PC-3 (cell line): ENCODE measurements around the gene DTNB. TPM values are rescaled to one million over a fixed set of nuclear protein-coding genes. Genes with fewer than 3 reads are reported as not detected.

Source experiments
- ATAC-seq: fragments of 200-7000 bp; cut with Tn5 transposase; 2 replicates; pipeline ENCODE4 v1.9.1; 2020; ENCODE audit warnings: mild to moderate bottlenecking, moderate library complexity
- BruUV-seq: library from RNA; stranded (reverse); fragments of 400-500 nt; replicated peaks from 2 replicates; lab custom pipeline; 2021; lab: Mats Ljungman, UMichigan
- CTCF ChIA-PET: fragments of 300-600 bp; sonication (Branson Sonifier 250); formaldehyde crosslinking; loops from one replicate; lab custom pipeline; 2022; ENCODE audit warnings: antibody characterized with exemption; lab: Charles Lee
- POLR2A ChIA-PET: fragments of 300-600 bp; sonication (Branson Sonifier 250); formaldehyde crosslinking; loops from one replicate; lab custom pipeline; 2022; ENCODE audit warnings: antibody characterized with exemption; ENCODE audit not compliant: unreplicated experiment; lab: Charles Lee
- DNase-seq: peaks from one replicate; pipeline ENCODE4 v3.0.0-alpha.2; 2015
- H2AFZ ChIP-seq: fragments of 300-600 bp; sonication (generic); 2 replicates; pipeline ENCODE4 v1.6.0; 2016; ENCODE audit warnings: antibody characterized with exemption, low read length
- H3F3A ChIP-seq: fragments of 300-600 bp; sonication (generic); one replicate; pipeline ENCODE4 v1.6.0; 2017; ENCODE audit warnings: antibody characterized with exemption, low read length, control low read depth, mild to moderate bottlenecking; ENCODE audit not compliant: unreplicated experiment
- H3K27ac ChIP-seq: fragments of 300-600 bp; sonication (generic); 2 replicates; pipeline ENCODE4 v1.5.1; 2016; ENCODE audit warnings: mild to moderate bottlenecking, low read length
- H3K27me3 ChIP-seq: fragments of 300-600 bp; sonication (generic); 2 replicates; pipeline ENCODE4 v1.6.1; 2016; ENCODE audit warnings: low read length, mixed read lengths
- H3K36me3 ChIP-seq: fragments of 300-600 bp; sonication (generic); 2 replicates; pipeline ENCODE4 v1.6.1; 2016; ENCODE audit warnings: low read depth, mixed run types, low read length, mixed read lengths
- H3K4me1 ChIP-seq: fragments of 300-600 bp; sonication (generic); 2 replicates; pipeline ENCODE4 v1.5.1; 2016; ENCODE audit warnings: low read length; ENCODE audit not compliant: insufficient read depth
- H3K4me2 ChIP-seq: fragments of 300-600 bp; sonication (generic); 2 replicates; pipeline ENCODE4 v1.6.0; 2016; ENCODE audit warnings: low read length
- H3K4me3 ChIP-seq: fragments of 300-600 bp; sonication (generic); 2 replicates; pipeline ENCODE4 v1.5.1; 2016; ENCODE audit warnings: mild to moderate bottlenecking, low read length, mixed read lengths
- H3K79me2 ChIP-seq: fragments of 300-600 bp; sonication (generic); 2 replicates; pipeline ENCODE4 v1.6.1; 2017; ENCODE audit warnings: low read length, mixed read lengths
- H3K9ac ChIP-seq: fragments of 300-600 bp; sonication (generic); 2 replicates; pipeline ENCODE4 v1.6.0; 2016; ENCODE audit warnings: mild to moderate bottlenecking, low read length
- H3K9me2 ChIP-seq: fragments of 300-600 bp; sonication (generic); replicated peaks from 2 replicates; pipeline ENCODE4 v1.6.1; 2016; ENCODE audit warnings: mixed run types, low read length, mixed read lengths
- H3K9me3 ChIP-seq: fragments of 300-600 bp; sonication (generic); 2 replicates; pipeline ENCODE4 v1.6.1; 2016; ENCODE audit warnings: low read length, mixed read lengths
- H4K20me1 ChIP-seq: fragments of 300-600 bp; sonication (generic); 2 replicates; pipeline ENCODE4 v1.6.1; 2016; ENCODE audit warnings: low read length, mixed read lengths
- CTCF ChIP-seq: fragments of 300-600 bp; sonication (generic); conservative IDR thresholded peaks from 2 replicates; pipeline ENCODE4 v1.5.1; 2017; ENCODE audit warnings: antibody characterized with exemption, low read depth, mild to moderate bottlenecking, low read length
- EZH2 ChIP-seq: fragments of 300-600 bp; sonication (generic); IDR thresholded peaks from one replicate; pipeline ENCODE4 v1.6.1; 2017; ENCODE audit warnings: antibody characterized with exemption, mild to moderate bottlenecking, low read length; ENCODE audit not compliant: unreplicated experiment
- EZH2phosphoT487 ChIP-seq: fragments of 300-600 bp; sonication (generic); IDR thresholded peaks from 2 replicates; pipeline ENCODE4 v1.6.1; 2018; ENCODE audit warnings: mild to moderate bottlenecking, antibody characterized with exemption, low read length, borderline replicate concordance
- intact Hi-C: fragments of 100-400 bp; cut with micrococcal nuclease; formaldehyde crosslinking; loops from 2 replicates; pipeline ENCODE4 v1.9.0; 2023
- total RNA-seq: library from RNA; depleted of rRNA; stranded (reverse); fragments of >200 nt; gene quantifications from 2 replicates; pipeline ENCODE4 v1.2.3, GENCODE V29; 2014

The DTNB gene
- total RNA-seq, 1 experiment from 2014 or later, result 23.1 TPM

GRCh38 chr2:25517701-25518100, 155.7 kb downstream of the DTNB start:
- no peak overlapping the region for H3K9ac ChIP-seq
- no peaks in the 10 kb centered on the region for H4K20me1 ChIP-seq
- ChIA-PET POLR2A (no interaction called here), CTCF (interaction anchor here (0.6 kb wide), 1 partner anchor 90 kb away, joined by 6 read pairs; no protein-coding TSS in a partner anchor)
- no peak overlapping the region for H3K27ac ChIP-seq
- intact Hi-C loops, result no loop called here
- no peak overlapping the region for H3K4me2 ChIP-seq
- H3K4me3 ChIP-seq, result no peak overlapping the region
- no peaks in the 10 kb centered on the region for H3K27me3 ChIP-seq
- no peaks in the 10 kb centered on the region for H3K36me3 ChIP-seq
- BruUV-seq, result no TSS peak
- H3K79me2 ChIP-seq, result no peaks in the 10 kb centered on the region
- DNase-seq (no peak), ATAC-seq (no peak)
- no peaks in the 10 kb centered on the region for H3K9me3 ChIP-seq
- no peaks in the 10 kb centered on the region for H3F3A ChIP-seq
- peaks cover 18% of the 10 kb centered on the region for H3K4me1 ChIP-seq
- no peaks in the 10 kb centered on the region for H3K9me2 ChIP-seq
- no peak for TF ChIP-seq EZH2
- no peak for TF ChIP-seq CTCF
- no peak for TF ChIP-seq EZH2phosphoT487
- no peak overlapping the region for H2AFZ ChIP-seq

- H3F3A ChIP-seq, result no peaks in the 10 kb centered on the region
- CTCF ChIA-PET, result no interaction called here
- no peaks in the 10 kb centered on the region for H3K9me3 ChIP-seq
- no peaks in the 10 kb centered on the region for H3K9me2 ChIP-seq
- intact Hi-C loops, result no loop called here
- BruUV-seq, result no TSS peak
- no peaks in the 10 kb centered on the region for H4K20me1 ChIP-seq
- DNase-seq (no peak), ATAC-seq (no peak)
- H3K36me3 ChIP-seq, result no peaks in the 10 kb centered on the region
- TF ChIP-seq EZH2 (no peak), CTCF (no peak), EZH2phosphoT487 (no peak)
- H3K27me3 ChIP-seq, result no peaks in the 10 kb centered on the region
- no peaks in the 10 kb centered on the region for H3K79me2 ChIP-seq
- H3K9ac ChIP-seq, result no peak overlapping the region
- no peak overlapping the region for H2AFZ ChIP-seq
- H3K27ac ChIP-seq, result no peak overlapping the region
- peaks cover 11% of the 10 kb centered on the region for H3K4me1 ChIP-seq
- H3K4me2 ChIP-seq, result no peak overlapping the region
- H3K4me3 ChIP-seq, result no peak overlapping the region
- POLR2A ChIA-PET, result no interaction called here
Measured at GRCh38 chr2:25514043-25514637, 159.2 kb downstream of the DTNB start.

GRCh38 chr2:25512707-25513106, 160.7 kb downstream of the DTNB start:
- no peak overlapping the region for H3K4me3 ChIP-seq
- H3K4me2 ChIP-seq, result no peak overlapping the region
- no peaks in the 10 kb centered on the region for H3F3A ChIP-seq
- CTCF ChIA-PET, result interaction anchor here (1.3 kb wide), 1 partner anchor 151 kb away, joined by 8 read pairs; no protein-coding TSS in a partner anchor
- no peaks in the 10 kb centered on the region for H3K79me2 ChIP-seq
- BruUV-seq, result no TSS peak
- H3K9me2 ChIP-seq, result no peaks in the 10 kb centered on the region
- DNase-seq, result peak; percentile 39
- no peaks in the 10 kb centered on the region for H3K27me3 ChIP-seq
- TF ChIP-seq EZH2, result no peak
- TF ChIP-seq EZH2phosphoT487, result no peak
- TF ChIP-seq CTCF, result no peak
- peaks cover 11% of the 10 kb centered on the region for H3K4me1 ChIP-seq
- H3K36me3 ChIP-seq, result no peaks in the 10 kb centered on the region
- no peak overlapping the region for H3K27ac ChIP-seq
- H3K9me3 ChIP-seq, result no peaks in the 10 kb centered on the region
- H3K9ac ChIP-seq, result no peak overlapping the region
- peak; percentile 84 for ATAC-seq
- intact Hi-C loops, result loop anchor here (2.0 kb wide), 1 partner anchor 136 kb away; no protein-coding TSS in a partner anchor
- POLR2A ChIA-PET, result interaction anchor here (0.6 kb wide), 1 partner anchor 136 kb away, joined by 6 read pairs; no protein-coding TSS in a partner anchor
- no peaks in the 10 kb centered on the region for H4K20me1 ChIP-seq
- peak overlapping the region; percentile 52 for H2AFZ ChIP-seq
